ENCODE results near the gene ZNF365.

DNA sequence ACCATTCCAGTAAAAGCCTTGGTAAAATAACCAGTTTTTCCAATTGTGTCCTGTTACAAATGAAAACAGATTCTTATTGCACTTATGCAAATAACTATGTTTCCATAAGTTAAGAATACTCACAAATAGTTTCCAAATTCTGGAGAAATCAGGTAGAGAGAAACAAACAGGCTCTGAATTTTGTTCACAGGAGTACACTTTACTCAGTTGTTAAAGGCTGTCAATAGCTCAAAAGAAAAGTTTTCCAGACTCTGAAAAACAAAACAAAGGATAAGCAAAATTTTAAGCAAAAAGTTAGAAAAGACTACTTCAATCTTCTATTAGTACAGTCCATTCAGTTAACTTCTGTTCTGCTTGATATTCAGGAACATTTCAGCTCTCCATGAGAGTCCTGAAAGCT lies 32.8 kb upstream of the ZNF365 start:
- TF ChIP-seq POLR2A (IDR thresholded peaks at IDR 0.05; ENCODE audit: low read length) (no peak), GATA1 (IDR thresholded peaks at IDR 0.05; ENCODE audit: low read depth, low read length) (no peak)

Measured in erythroblast (primary cell).